ENCODE results near the gene JADE2. TPM values are rescaled to one million over a fixed set of nuclear protein-coding genes. Genes with fewer than 3 reads are reported as not detected.

JADE2 gene
- total RNA-seq, 4 donors from 2014 or later, result 9.1 to 32.8 (median 14.9) TPM

- Histone ChIP-seq H3K4me3 (no peak overlapping the region), H3K27me3 (no peaks in the 10 kb centered on the region), H3K27ac (no peak overlapping the region), H3K9me3 (no peaks in the 10 kb centered on the region), H3K4me1 (peaks cover 2 to 52% (median 28%) of the 10 kb centered on the region in 3 donors), H3K36me3 (peaks cover 16 to 45% (median 22%) of the 10 kb centered on the region in 3 donors)
- no peak for DNase-seq
- WGBS, 2 donors, result 80 to 84% methylated on average over 5 of the region's 5 CpGs
- intact Hi-C loops (cut with DNase I), result no loop called here
- TF ChIP-seq POLR2A (IDR thresholded peaks at IDR 0.05) (no peak), CTCF (IDR thresholded peaks at IDR 0.05) (no peak)
These were observed 56.8 kb downstream of the JADE2 start for GRCh38 chr5:134582281-134582680.

- TF ChIP-seq CTCF (IDR thresholded peaks at IDR 0.05), result no peak
- TF ChIP-seq POLR2A (IDR thresholded peaks at IDR 0.05), result no peak
- no peak for DNase-seq
- H3K27ac ChIP-seq, result no peak overlapping the region
- H3K9me3 ChIP-seq, result no peaks in the 10 kb centered on the region
- peaks cover 16 to 39% (median 21%) of the 10 kb centered on the region in 3 donors for H3K36me3 ChIP-seq
- H3K4me3 ChIP-seq, result no peak overlapping the region
- peaks cover 2 to 47% (median 24%) of the 10 kb centered on the region in 3 donors for H3K4me1 ChIP-seq
- WGBS, 2 donors, result 87 to 88% methylated on average over 7 to 10 of the region's 10 CpGs
- intact Hi-C loops (cut with DNase I), result no loop called here
- no peaks in the 10 kb centered on the region for H3K27me3 ChIP-seq
These were observed 57.5 kb downstream of the JADE2 start for GRCh38 chr5:134582941-134583340.

- 37 to 62% methylated on average over 2 of the region's 2 CpGs for WGBS, 2 donors
- TF ChIP-seq CTCF (IDR thresholded peaks at IDR 0.05) (no peak), POLR2A (IDR thresholded peaks at IDR 0.05) (no peak)
- Histone ChIP-seq H3K9me3 (no peaks in the 10 kb centered on the region), H3K4me1 (peaks cover 2 to 45% (median 24%) of the 10 kb centered on the region in 3 donors), H3K36me3 (peaks cover 10 to 30% (median 14%) of the 10 kb centered on the region in 3 donors), H3K4me3 (no peak overlapping the region), H3K27me3 (no peaks in the 10 kb centered on the region), H3K27ac (no peak overlapping the region)
- intact Hi-C loops (cut with DNase I), result no loop called here
- DNase-seq, result no peak
These were observed 58.3 kb downstream of the JADE2 start for GRCh38 chr5:134583766-134584165.

GRCh38 chr5:134584662-134585061 lies 59.2 kb downstream of the JADE2 start:
- Histone ChIP-seq H3K4me3 (no peak overlapping the region), H3K9me3 (no peaks in the 10 kb centered on the region), H3K4me1 (peaks cover 2 to 36% (median 24%) of the 10 kb centered on the region in 3 donors), H3K36me3 (peaks cover under 1 to 21% (median 5%) of the 10 kb centered on the region in 3 donors), H3K27me3 (no peaks in the 10 kb centered on the region), H3K27ac (no peak overlapping the region)
- intact Hi-C loops (cut with DNase I), result no loop called here
- 53 to 65% methylated on average over 2 of the region's 3 CpGs for WGBS, 2 donors
- TF ChIP-seq POLR2A (IDR thresholded peaks at IDR 0.05) (no peak), CTCF (IDR thresholded peaks at IDR 0.05) (no peak)
- DNase-seq, result no peak

GRCh38 chr5:134585966-134586365 lies 60.5 kb downstream of the JADE2 start:
- no peaks in the 10 kb centered on the region for H3K9me3 ChIP-seq
- intact Hi-C loops (cut with DNase I), result no loop called here
- H3K4me1 ChIP-seq, result peaks cover 2 to 26% (median 16%) of the 10 kb centered on the region in 3 donors
- peaks cover 0 to 8% (median 0%) of the 10 kb centered on the region in 3 donors for H3K36me3 ChIP-seq
- TF ChIP-seq POLR2A (IDR thresholded peaks at IDR 0.05) (no peak), CTCF (IDR thresholded peaks at IDR 0.05) (no peak)
- H3K4me3 ChIP-seq, result no peak overlapping the region
- DNase-seq, result no peak
- no CpG with 5 or more reads among the region's 2 CpGs for WGBS, 2 donors
- H3K27ac ChIP-seq, result no peak overlapping the region
- no peaks in the 10 kb centered on the region for H3K27me3 ChIP-seq
